CD4-positive, alpha-beta T cell (primary cell): Measurements from ENCODE around the gene AVP. TPM values are rescaled to one million over a fixed set of nuclear protein-coding genes. Genes with fewer than 3 reads are reported as not detected.

Experiments used
- ATAC-seq: fragments of 200-7000 bp; cut with Tn5 transposase; one replicate; pipeline ENCODE4 v1.10.0; 2022; ENCODE audit warnings: mild to moderate bottlenecking; ENCODE audit not compliant: poor library complexity
- CTCF ChIA-PET: fragments of 350-600 bp; sonication (Branson Sonifier 250); formaldehyde crosslinking; loops from one replicate; lab custom pipeline; 2021; ENCODE audit warnings: antibody characterized with exemption, inconsistent platforms; lab: Charles Lee
- POLR2A ChIA-PET: fragments of 350-600 bp; sonication (Branson Sonifier 250); formaldehyde crosslinking; loops from one replicate; lab custom pipeline; 2021; ENCODE audit warnings: antibody characterized with exemption, inconsistent platforms; lab: Charles Lee
- DNase-seq, 14 experiments: peaks; one replicate each; pipeline ENCODE4 v3.0.0-alpha.2; 2013 to 2020; ENCODE audit warnings: mixed read lengths in 2 of 14
- H3K27ac ChIP-seq, 2 donors: one replicate each; pipeline versions ENCODE4 v1.5.1 to v1.7.0; 2013; ENCODE audit warnings: low read length in 2 of 2, low read depth in 1 of 2, mild to moderate bottlenecking in 1 of 2
- H3K27me3 ChIP-seq, 2 experiments: 1 replicate in 1 of 2; 2 replicates in 1 of 2; pipeline versions ENCODE4 v1.6.1 to v1.7.0; 2013; ENCODE audit warnings: low read length in 2 of 2, control low read depth in 1 of 2, mild to moderate bottlenecking in 1 of 2, moderate library complexity in 1 of 2; ENCODE audit not compliant: insufficient read depth in 2 of 2, control insufficient read depth in 1 of 2
- H3K36me3 ChIP-seq: one replicate; pipeline ENCODE4 v1.6.1; 2013; ENCODE audit warnings: low read length, control low read depth; ENCODE audit not compliant: insufficient read depth
- H3K4me1 ChIP-seq: one replicate; pipeline ENCODE4 v1.6.1; 2013; ENCODE audit warnings: low read length, control low read depth; ENCODE audit not compliant: insufficient read depth
- H3K4me3 ChIP-seq: one replicate; pipeline ENCODE4 v1.5.1; 2013; ENCODE audit warnings: mild to moderate bottlenecking, low read length, moderate library complexity
- H3K9me3 ChIP-seq, 2 experiments: 1 replicate in 1 of 2; 2 replicates in 1 of 2; pipeline versions ENCODE4 v1.6.1 to v1.7.0; 2013; ENCODE audit warnings: low read length in 2 of 2, mild to moderate bottlenecking in 2 of 2, control low read depth in 1 of 2, moderate library complexity in 1 of 2; ENCODE audit not compliant: control insufficient read depth in 1 of 2, insufficient read depth in 1 of 2
- H3K27ac Mint-ChIP-seq: one replicate; pipeline ENCODE4 v1.8.0; 2020; ENCODE audit warnings: mixed read lengths
- H3K27me3 Mint-ChIP-seq: one replicate; pipeline ENCODE4 v1.8.0; 2021; ENCODE audit warnings: mixed read lengths
- H3K36me3 Mint-ChIP-seq: one replicate; pipeline ENCODE4 v1.8.0; 2021; ENCODE audit warnings: low read depth, mixed read lengths
- H3K4me1 Mint-ChIP-seq: one replicate; pipeline ENCODE4 v1.8.0; 2021; ENCODE audit warnings: low read depth, mixed read lengths
- H3K4me3 Mint-ChIP-seq: one replicate; pipeline ENCODE4 v1.8.0; 2020; ENCODE audit warnings: mild to moderate bottlenecking, mixed read lengths
- H3K9me3 Mint-ChIP-seq: one replicate; pipeline ENCODE4 v1.8.0; 2020; ENCODE audit warnings: mixed read lengths
- intact Hi-C, 2 experiments: fragments of 100-400 bp; cut with DNase I in 1 of 2; cut with micrococcal nuclease in 1 of 2; formaldehyde crosslinking; loops; one replicate each; pipeline versions ENCODE4 v1.15.1 to v1.9.0; 2023 to 2025; cut with DNase I, micrococcal nuclease
- total RNA-seq, 174 experiments: library from RNA in 2 of 174; stranded (reverse) in 2 of 174; gene quantifications; one replicate each; pipeline ENCODE4 v1.2.3 and lab custom pipeline; 2021 to 2026
- TF ChIP-seq, protein P1 (sequence below): fragments of 200-600 bp; IDR thresholded peaks from one replicate; pipeline ENCODE4 v1.8.0; 2022; ENCODE audit warnings: antibody characterized with exemption, mild to moderate bottlenecking

Gene AVP
- total RNA-seq, 2 experiments from 2014 or later = 0.47 to 0.56 TPM

DNA sequence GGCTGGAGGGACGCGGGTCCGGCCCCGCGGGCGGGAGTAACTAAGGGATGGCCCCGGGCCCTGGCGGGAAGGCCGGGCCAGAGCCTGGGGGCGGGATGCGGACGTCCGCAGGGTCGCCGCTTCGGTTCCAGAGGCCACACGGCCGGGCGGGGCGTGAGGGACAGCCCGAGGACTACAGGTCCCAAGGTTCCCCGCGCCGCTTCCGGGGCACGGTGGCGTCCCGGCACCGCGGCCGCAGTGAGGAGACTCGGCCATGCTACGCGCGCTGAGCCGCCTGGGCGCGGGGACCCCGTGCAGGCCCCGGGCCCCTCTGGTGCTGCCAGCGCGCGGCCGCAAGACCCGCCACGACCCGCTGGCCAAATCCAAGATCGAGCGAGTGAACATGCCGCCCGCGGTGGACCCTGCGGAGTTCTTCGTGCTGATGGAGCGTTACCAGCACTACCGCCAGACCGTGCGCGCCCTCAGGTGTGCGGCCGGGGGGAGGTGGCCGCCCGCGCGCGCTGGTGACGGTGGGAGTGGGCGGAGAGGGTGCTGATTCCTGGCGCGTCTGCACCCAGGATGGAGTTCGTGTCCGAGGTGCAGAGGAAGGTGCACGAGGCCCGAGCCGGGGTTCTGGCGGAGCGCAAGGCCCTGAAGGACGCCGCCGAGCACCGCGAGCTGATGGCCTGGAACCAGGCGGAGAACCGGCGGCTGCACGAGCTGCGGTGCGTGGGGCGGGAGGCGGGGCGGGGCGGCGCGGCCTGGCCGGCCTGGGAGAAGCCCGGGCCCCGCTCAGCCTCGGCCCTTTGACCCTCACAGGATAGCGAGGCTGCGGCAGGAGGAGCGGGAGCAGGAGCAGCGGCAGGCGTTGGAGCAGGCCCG lies 38.5 kb downstream of the AVP start, which contains the start of gene MRPS26:
MRPS26 (plus strand) TSS at position 237 of the 861 bp plus-strand sequence; CDS start at position 254, 17 bp downstream.
- Mint-ChIP-seq H3K27me3 (no peaks in the 10 kb centered on the region), H3K9me3 (no peaks in the 10 kb centered on the region), H3K4me3 (peak within 1 kb of the TSS; percentile 95), H3K36me3 (peaks cover 48% of the 10 kb centered on the region), H3K27ac (peak within 1 kb of the TSS; percentile 83), H3K4me1 (peaks cover 21% of the 10 kb centered on the region)
- H3K27me3 ChIP-seq = no peaks in the 10 kb centered on the region
- H3K4me1 ChIP-seq = peaks cover 27% of the 10 kb centered on the region
- peaks cover 24% of the 10 kb centered on the region for H3K36me3 ChIP-seq
- H3K9me3 ChIP-seq = no peaks in the 10 kb centered on the region
- intact Hi-C loops = loop anchor here in 1 of 2 experiments (5.0 to 10.0 kb wide), 4 partner anchors 159 to 361 kb away; partner anchors contain the start of genes DDRGK1, DNAAF9, ITPA and PTPRA
- TF ChIP-seq, protein P1, sequence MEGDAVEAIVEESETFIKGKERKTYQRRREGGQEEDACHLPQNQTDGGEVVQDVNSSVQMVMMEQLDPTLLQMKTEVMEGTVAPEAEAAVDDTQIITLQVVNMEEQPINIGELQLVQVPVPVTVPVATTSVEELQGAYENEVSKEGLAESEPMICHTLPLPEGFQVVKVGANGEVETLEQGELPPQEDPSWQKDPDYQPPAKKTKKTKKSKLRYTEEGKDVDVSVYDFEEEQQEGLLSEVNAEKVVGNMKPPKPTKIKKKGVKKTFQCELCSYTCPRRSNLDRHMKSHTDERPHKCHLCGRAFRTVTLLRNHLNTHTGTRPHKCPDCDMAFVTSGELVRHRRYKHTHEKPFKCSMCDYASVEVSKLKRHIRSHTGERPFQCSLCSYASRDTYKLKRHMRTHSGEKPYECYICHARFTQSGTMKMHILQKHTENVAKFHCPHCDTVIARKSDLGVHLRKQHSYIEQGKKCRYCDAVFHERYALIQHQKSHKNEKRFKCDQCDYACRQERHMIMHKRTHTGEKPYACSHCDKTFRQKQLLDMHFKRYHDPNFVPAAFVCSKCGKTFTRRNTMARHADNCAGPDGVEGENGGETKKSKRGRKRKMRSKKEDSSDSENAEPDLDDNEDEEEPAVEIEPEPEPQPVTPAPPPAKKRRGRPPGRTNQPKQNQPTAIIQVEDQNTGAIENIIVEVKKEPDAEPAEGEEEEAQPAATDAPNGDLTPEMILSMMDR = no peak
- peak within 1 kb of the TSS; percentile 48 to 49 for H3K27ac ChIP-seq
- peak; percentile 57 to 87 (median 76) for DNase-seq
- CTCF ChIA-PET = interaction anchor here (1.0 kb wide), 1 partner anchor 8 kb away, joined by 3 read pairs; no protein-coding TSS in a partner anchor
- H3K4me3 ChIP-seq = peak within 1 kb of the TSS; percentile 76
- POLR2A ChIA-PET = interaction anchor here (0.7 to 1.7 kb wide), 4 partner anchors 31 to 177 kb away, joined by 3 to 8 read pairs (median 6); no protein-coding TSS in a partner anchor
- peak; percentile 86 for ATAC-seq

DNA sequence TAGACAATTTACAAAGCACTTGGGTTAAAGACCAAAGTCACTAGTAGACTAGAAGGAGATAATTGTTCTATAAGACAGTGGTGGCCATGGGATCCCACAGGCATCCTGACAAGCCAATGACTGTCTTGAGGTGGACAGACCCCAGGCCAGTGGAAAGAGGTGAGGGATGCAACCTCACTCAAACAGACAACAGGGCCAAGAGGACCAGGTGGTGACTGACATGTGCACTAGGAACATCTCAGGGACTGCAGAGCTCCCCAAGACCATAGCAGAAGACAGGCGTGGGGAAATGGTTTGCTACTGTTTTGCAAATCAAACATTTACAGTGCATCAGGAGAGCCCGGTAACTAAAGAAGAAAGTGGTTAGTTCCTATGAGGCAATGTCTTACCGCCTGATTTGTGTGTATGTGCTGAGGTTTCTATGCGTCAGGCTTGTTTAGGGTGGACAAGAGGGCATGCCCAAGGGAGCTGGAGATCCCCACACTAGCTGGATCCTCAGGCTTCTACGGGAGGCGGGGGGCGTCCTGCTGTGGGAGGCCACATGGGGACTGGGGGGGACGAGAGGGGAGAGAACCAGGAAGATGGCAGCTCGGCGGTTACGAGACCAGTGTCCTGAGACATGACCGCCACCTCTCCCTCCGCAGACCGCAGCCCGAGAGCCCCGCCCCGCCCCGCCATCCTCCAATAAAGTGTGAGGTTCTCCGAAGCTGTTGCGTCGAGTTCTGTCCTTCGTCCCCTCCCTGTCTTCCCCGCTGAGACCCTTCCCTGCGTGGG lies 39.3 kb downstream of the AVP start:
- Histone ChIP-seq H3K36me3 (peaks cover 24% of the 10 kb centered on the region), H3K9me3 (no peaks in the 10 kb centered on the region), H3K27me3 (no peaks in the 10 kb centered on the region), H3K27ac (peak overlapping the region; percentile 48 to 49), H3K4me3 (peak overlapping the region; percentile 76), H3K4me1 (peaks cover 27% of the 10 kb centered on the region)
- Mint-ChIP-seq H3K27ac (peak overlapping the region; percentile 83), H3K27me3 (no peaks in the 10 kb centered on the region), H3K4me3 (peak overlapping the region; percentile 95), H3K36me3 (peaks cover 48% of the 10 kb centered on the region), H3K9me3 (no peaks in the 10 kb centered on the region), H3K4me1 (peaks cover 16% of the 10 kb centered on the region)
- TF ChIP-seq, protein P1 = no peak
- CTCF ChIA-PET = interaction anchor here (1.0 to 1.3 kb wide), 2 partner anchors 9 to 24 kb away, joined by 3 read pairs; no protein-coding TSS in a partner anchor
- DNase-seq (peak in 8 of 14 experiments; percentile 19 to 68 (median 46)), ATAC-seq (peak; percentile 33)
- POLR2A ChIA-PET = interaction anchor here (1.2 to 1.7 kb wide), 3 partner anchors 32 to 178 kb away, joined by 5 to 8 read pairs (median 7); no protein-coding TSS in a partner anchor
- intact Hi-C loops = loop anchor here in 1 of 2 experiments (5.0 to 10.0 kb wide), 4 partner anchors 160 to 362 kb away; partner anchors contain the start of genes DDRGK1, DNAAF9, ITPA and PTPRA
